OCI-LY1 (cell line): ENCODE measurements around the gene PKIB.

ENCODE experiments used
- H2AFZ ChIP-seq: fragments of 200-600 bp; sonication (generic), shearing (Covaris generic); 2 replicates; pipeline ENCODE4 v1.6.0; 2014; ENCODE audit warnings: antibody characterized with exemption, mild to moderate bottlenecking, low read length
- H3F3A ChIP-seq: fragments of 200-600 bp; sonication (generic), shearing (Covaris generic); 2 replicates; pipeline ENCODE4 v1.6.0; 2014; ENCODE audit warnings: mild to moderate bottlenecking, antibody characterized with exemption, low read length, moderate library complexity; ENCODE audit not compliant: insufficient read depth
- H3K27ac ChIP-seq: fragments of 200-600 bp; sonication (generic); 2 replicates; pipeline ENCODE4 v1.5.1; 2014; ENCODE audit warnings: low read length, mixed run types, mild to moderate bottlenecking, low read depth; ENCODE audit not compliant: poor library complexity, severe bottlenecking
- H3K27me3 ChIP-seq: fragments of 200-600 bp; sonication (generic); 2 replicates; pipeline ENCODE4 v1.6.0; 2014; ENCODE audit warnings: antibody characterized with exemption, mild to moderate bottlenecking, low read length, moderate library complexity; ENCODE audit not compliant: insufficient read depth
- H3K36me3 ChIP-seq: fragments of 200-600 bp; sonication (generic); 2 replicates; pipeline ENCODE4 v1.6.1; 2014; ENCODE audit warnings: mild to moderate bottlenecking, antibody characterized with exemption, low read length, moderate library complexity, mixed read lengths; ENCODE audit not compliant: insufficient read depth
- H3K4me1 ChIP-seq: fragments of 200-600 bp; sonication (generic); 2 replicates; pipeline ENCODE4 v1.5.1; 2014; ENCODE audit warnings: mild to moderate bottlenecking, low read length, moderate library complexity; ENCODE audit not compliant: insufficient read depth, severe bottlenecking
- H3K4me2 ChIP-seq: fragments of 200-600 bp; sonication (generic), shearing (Covaris generic); 2 replicates; pipeline ENCODE4 v1.6.1; 2014; ENCODE audit warnings: low read length
- H3K4me3 ChIP-seq: fragments of 200-600 bp; sonication (generic); 2 replicates; pipeline ENCODE4 v1.5.1; 2014; ENCODE audit warnings: low read length, low read depth, mild to moderate bottlenecking, mixed read lengths; ENCODE audit not compliant: poor library complexity, severe bottlenecking
- H3K79me2 ChIP-seq: fragments of 200-600 bp; shearing (Covaris generic); 2 replicates; pipeline ENCODE4 v1.6.1; 2016; ENCODE audit warnings: mixed run types, low read length, mixed read lengths; ENCODE audit not compliant: insufficient read depth
- H3K9ac ChIP-seq: fragments of 200-600 bp; sonication (generic), shearing (Covaris generic); 2 replicates; pipeline ENCODE4 v1.6.1; 2014; ENCODE audit warnings: mild to moderate bottlenecking, low read length, mixed read lengths
- H3K9me2 ChIP-seq: fragments of 200-600 bp; sonication (generic), shearing (Covaris generic); 2 replicates; pipeline ENCODE4 v1.6.1; 2014; ENCODE audit warnings: low read depth, mild to moderate bottlenecking, low read length, mixed read lengths
- H3K9me3 ChIP-seq: fragments of 200-600 bp; shearing (Covaris generic); 2 replicates; pipeline ENCODE4 v1.6.1; 2014; ENCODE audit warnings: low read length, mixed read lengths
- H4K20me1 ChIP-seq: fragments of 200-600 bp; sonication (generic), shearing (Covaris generic); 2 replicates; pipeline ENCODE4 v1.6.0; 2016; ENCODE audit warnings: mild to moderate bottlenecking, low read length; ENCODE audit not compliant: insufficient read depth
- EZH2 ChIP-seq: fragments of 200-600 bp; sonication (generic), shearing (Covaris generic); IDR thresholded peaks from 2 replicates; pipeline ENCODE4 v1.8.0; 2017; ENCODE audit warnings: borderline replicate concordance, mixed run types, mild to moderate bottlenecking, antibody characterized with exemption, low read length, moderate library complexity, mixed read lengths
- TF ChIP-seq, protein P1 (sequence below): fragments of 200-600 bp; sonication (generic), shearing (Covaris generic); IDR thresholded peaks from 2 replicates; pipeline ENCODE4 v1.5.1; 2017; ENCODE audit warnings: mild to moderate bottlenecking, antibody characterized with exemption, low read length, moderate library complexity, mixed read lengths

Gene PKIB

DNA sequence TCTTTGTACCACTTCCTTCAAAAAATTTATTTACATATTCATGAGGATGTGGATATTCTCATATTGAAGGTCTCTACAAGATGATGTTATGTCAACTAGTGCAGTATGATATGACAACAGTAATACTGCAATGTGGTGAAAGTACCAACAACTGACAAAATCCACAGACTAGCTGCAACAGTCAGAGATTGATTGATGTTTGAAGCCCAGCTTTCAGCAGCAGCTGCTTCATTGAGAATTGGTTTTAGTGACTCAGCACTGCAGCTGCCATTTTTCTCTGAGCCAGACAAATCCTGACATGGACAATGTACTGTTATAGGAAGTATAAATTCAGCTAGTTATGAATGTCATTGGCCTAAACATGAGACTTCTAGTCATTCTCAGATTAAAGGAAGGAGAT, 53.8 kb downstream of the PKIB start:
- TF ChIP-seq EZH2 = no peak
- TF ChIP-seq, protein P1, sequence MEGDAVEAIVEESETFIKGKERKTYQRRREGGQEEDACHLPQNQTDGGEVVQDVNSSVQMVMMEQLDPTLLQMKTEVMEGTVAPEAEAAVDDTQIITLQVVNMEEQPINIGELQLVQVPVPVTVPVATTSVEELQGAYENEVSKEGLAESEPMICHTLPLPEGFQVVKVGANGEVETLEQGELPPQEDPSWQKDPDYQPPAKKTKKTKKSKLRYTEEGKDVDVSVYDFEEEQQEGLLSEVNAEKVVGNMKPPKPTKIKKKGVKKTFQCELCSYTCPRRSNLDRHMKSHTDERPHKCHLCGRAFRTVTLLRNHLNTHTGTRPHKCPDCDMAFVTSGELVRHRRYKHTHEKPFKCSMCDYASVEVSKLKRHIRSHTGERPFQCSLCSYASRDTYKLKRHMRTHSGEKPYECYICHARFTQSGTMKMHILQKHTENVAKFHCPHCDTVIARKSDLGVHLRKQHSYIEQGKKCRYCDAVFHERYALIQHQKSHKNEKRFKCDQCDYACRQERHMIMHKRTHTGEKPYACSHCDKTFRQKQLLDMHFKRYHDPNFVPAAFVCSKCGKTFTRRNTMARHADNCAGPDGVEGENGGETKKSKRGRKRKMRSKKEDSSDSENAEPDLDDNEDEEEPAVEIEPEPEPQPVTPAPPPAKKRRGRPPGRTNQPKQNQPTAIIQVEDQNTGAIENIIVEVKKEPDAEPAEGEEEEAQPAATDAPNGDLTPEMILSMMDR = no peak
- no peak overlapping the region for H2AFZ ChIP-seq
- H3K4me1 ChIP-seq = no peaks in the 10 kb centered on the region
- H3K27ac ChIP-seq = no peak overlapping the region
- no peaks in the 10 kb centered on the region for H3K9me3 ChIP-seq
- no peaks in the 10 kb centered on the region for H3K36me3 ChIP-seq
- H3K27me3 ChIP-seq = no peaks in the 10 kb centered on the region
- H3K4me3 ChIP-seq = no peak overlapping the region
- no peak overlapping the region for H3K4me2 ChIP-seq
- no peaks in the 10 kb centered on the region for H3F3A ChIP-seq
- H3K9me2 ChIP-seq = no peaks in the 10 kb centered on the region
- no peak overlapping the region for H3K9ac ChIP-seq
- H3K79me2 ChIP-seq = no peaks in the 10 kb centered on the region
- no peaks in the 10 kb centered on the region for H4K20me1 ChIP-seq

DNA sequence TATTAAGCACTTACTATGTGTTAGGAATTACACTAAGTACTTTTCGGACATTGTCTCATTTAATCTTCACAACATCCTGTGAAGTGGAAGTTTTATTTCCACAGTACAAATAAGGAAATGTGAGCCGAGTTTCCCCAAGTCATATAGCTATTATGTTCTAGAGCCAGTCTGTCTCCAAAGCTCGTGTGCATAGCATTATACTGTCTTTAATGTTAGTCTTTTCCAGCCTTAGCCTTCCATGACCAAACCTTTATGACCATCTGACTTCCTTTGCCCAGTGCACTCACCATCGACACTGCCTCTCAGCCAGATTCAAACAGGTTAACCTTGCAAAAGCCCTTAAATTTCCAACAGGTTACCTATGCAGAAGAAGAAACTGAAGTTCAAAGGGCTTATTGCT, 55.7 kb downstream of the PKIB start:
- H3K9me3 ChIP-seq = no peaks in the 10 kb centered on the region
- H3F3A ChIP-seq = no peaks in the 10 kb centered on the region
- H3K9ac ChIP-seq = no peak overlapping the region
- no peak overlapping the region for H2AFZ ChIP-seq
- no peak overlapping the region for H3K27ac ChIP-seq
- H3K36me3 ChIP-seq = no peaks in the 10 kb centered on the region
- no peaks in the 10 kb centered on the region for H3K27me3 ChIP-seq
- H3K4me2 ChIP-seq = no peak overlapping the region
- no peak overlapping the region for H3K4me3 ChIP-seq
- TF ChIP-seq EZH2 = no peak
- TF ChIP-seq, protein P1 = no peak
- no peaks in the 10 kb centered on the region for H3K9me2 ChIP-seq
- no peaks in the 10 kb centered on the region for H4K20me1 ChIP-seq
- H3K4me1 ChIP-seq = no peaks in the 10 kb centered on the region
- H3K79me2 ChIP-seq = no peaks in the 10 kb centered on the region

DNA sequence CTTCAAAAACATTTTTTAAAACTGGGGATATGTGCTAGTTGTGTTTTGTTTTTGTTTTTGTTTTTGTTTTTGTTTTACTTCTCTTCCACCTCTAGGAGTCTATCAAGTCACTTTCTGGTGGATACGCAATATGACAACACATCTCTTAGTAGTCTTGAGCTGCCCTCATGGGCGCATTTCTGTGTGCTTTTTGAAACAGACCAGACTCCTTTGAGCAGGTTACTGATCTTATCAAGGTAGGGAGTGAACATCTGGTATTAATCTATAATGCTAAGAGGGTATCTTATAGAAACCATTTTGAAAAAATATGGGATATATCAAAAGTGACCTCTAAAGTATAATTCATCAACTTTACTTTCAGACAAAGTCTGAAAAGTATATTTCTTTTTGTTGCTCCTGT, 56.2 kb downstream of the PKIB start:
- H3K27me3 ChIP-seq = no peaks in the 10 kb centered on the region
- no peaks in the 10 kb centered on the region for H4K20me1 ChIP-seq
- no peaks in the 10 kb centered on the region for H3K36me3 ChIP-seq
- H3K27ac ChIP-seq = no peak overlapping the region
- no peak overlapping the region for H3K4me2 ChIP-seq
- no peaks in the 10 kb centered on the region for H3K4me1 ChIP-seq
- H3K4me3 ChIP-seq = no peak overlapping the region
- H3K9ac ChIP-seq = no peak overlapping the region
- no peaks in the 10 kb centered on the region for H3K79me2 ChIP-seq
- H3F3A ChIP-seq = no peaks in the 10 kb centered on the region
- H3K9me2 ChIP-seq = no peaks in the 10 kb centered on the region
- TF ChIP-seq, protein P1 = no peak
- no peak for TF ChIP-seq EZH2
- H3K9me3 ChIP-seq = no peaks in the 10 kb centered on the region
- no peak overlapping the region for H2AFZ ChIP-seq
